GM18498 (cell line): ENCODE results near the gene RIMS4.

Experiments
- ATAC-seq: cut with Tn5 transposase; IDR thresholded peaks from one replicate; pipeline ENCODE4 v1.9.1; 2021; ENCODE audit warnings: mild to moderate bottlenecking, moderate library complexity; ENCODE audit not compliant: unreplicated experiment

RIMS4 gene

DNA sequence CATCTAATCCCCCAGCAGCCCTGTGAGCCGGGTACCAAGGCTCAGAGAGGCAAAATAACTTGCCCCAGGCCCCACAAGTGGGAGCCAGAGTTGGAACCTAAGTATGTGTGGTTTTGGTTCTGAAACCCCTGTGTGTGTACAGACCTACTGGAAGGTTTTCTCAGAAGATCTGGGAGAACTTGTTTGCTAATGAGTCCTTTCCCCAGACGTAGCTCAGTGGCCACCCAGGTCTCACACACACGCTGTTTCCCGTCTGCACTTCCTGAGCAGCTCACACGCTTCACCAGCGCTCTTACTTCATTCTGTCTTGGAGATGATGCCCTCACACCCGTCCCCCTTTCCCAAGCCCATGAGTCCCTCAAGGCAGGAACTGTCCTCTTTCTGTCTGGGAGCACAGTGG, 87.0 kb downstream of the RIMS4 start:
- ATAC-seq: no peak

DNA sequence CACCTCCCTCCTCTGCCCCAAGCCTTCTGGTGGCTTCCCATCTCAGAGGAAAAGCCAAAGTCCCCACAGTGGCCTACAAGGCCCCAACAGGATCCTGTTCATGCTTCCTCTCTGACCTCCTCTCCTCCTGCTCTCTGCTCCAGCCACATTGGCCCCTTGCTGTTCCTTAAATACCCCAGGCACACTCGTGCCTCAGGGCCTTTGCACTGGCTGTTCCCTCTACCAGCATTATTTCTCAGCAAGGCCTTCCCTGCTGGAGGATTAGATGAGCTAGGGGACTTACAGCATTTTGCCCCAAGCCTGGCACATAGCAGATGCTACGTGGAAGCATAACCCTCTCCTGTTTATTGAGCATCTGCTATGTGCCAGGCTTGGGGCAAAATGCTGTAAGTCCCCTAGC, 87.4 kb downstream of the RIMS4 start:
- ATAC-seq: no peak

DNA sequence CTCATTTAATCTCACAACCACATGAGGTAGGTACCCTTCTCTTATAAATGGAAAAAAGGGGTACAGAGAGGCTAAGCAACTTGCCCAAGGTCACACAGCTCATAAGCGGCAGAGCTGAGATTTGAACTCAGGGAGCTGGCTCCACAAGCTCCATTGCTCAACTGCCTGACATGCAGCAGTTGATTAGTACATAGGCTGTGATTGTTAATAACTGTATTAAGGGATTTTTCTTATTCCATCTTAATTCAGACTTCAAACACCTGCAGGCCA, 88.6 kb downstream of the RIMS4 start:
- no peak for ATAC-seq

DNA sequence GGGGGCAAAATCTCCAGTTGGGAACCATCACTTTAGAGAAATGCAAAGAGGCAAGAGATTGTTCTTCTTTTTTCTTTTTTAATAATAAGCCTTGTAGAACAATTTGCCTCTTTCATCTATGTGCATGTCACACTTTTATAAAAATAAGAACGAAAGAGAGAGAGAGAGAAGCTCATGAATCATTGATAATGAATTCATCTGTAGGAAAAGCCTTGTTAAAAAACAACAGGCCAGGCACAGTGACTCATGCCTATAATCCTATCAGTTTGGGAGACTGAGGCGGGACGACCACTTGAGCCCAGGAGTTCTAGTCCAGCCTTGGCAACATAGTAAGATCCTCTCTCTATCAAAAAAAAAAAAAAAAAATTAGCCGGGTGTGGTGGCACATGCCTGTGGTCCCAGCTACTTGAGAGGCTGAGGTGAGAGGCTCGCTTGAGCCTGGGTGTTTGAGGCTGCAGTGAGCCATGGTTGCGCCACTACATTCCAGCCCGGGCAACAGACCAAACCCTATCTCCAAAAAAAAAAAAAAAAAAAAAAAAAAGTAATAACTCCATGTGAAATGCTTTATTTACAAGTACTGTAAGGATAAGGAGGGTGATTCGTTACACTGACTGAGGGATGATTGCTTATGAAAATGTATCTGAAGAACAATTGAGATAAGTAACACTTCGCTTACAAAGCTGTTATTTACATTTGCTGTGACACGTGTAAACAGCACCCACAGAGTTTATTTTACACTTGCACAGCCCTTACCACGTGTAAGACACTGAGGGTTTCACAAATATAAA, 89.2 kb downstream of the RIMS4 start:
- no peak for ATAC-seq

DNA sequence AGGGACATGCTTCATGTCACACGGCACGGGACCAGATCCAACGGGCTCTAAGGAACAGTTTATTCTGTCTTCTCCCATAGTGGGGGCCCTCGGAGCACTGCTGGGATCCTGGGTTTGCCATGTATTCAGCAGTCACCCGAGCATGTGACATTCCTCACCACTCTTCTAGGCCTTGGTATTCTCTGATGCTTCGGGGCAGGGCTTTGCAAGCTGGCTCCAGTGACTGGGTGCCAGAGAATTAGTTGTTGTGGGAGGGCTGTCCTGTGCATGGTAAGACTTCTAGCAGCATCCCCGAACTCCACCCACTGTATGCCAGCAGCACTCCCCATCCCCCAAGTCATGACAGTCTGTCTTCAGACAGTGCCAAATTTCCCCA, 89.7 kb downstream of the RIMS4 start:
- no peak for ATAC-seq

DNA sequence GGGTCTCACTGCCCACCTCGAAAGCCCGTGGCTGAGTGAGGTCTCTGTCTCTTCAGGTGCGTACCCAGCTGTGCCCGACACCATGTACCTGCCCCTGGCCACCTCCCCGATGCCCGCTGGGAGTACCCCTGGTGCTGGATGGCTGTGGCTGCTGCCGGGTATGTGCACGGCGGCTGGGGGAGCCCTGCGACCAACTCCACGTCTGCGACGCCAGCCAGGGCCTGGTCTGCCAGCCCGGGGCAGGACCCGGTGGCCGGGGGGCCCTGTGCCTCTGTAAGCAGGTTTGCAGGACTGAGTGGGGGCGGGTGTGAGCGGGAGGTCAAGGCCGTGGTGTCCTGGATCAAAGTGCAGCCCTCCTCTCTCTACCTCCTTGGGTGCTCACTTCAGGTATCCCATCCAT, 90.5 kb downstream of the RIMS4 start:
- ATAC-seq: no peak

DNA sequence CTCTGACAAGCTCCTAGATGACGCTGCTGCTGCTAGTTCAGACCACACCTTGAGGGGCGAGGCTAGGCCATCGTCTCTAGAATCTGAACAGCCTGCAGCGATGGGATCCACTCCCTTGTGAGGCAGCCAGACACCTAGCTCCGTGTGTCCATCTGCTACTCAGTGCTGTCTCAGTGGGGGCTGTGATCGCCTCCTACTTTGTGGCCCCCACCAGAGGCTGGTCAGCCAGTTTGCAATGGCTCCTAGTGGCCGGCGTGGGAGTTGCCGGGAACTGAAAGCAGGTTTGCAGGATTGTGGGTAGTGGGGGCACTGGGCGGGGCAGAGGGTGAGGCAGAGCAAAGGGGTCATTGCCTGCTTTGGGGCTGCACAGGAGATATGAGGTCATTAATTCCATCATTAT, 92.4 kb downstream of the RIMS4 start:
- ATAC-seq: no peak

DNA sequence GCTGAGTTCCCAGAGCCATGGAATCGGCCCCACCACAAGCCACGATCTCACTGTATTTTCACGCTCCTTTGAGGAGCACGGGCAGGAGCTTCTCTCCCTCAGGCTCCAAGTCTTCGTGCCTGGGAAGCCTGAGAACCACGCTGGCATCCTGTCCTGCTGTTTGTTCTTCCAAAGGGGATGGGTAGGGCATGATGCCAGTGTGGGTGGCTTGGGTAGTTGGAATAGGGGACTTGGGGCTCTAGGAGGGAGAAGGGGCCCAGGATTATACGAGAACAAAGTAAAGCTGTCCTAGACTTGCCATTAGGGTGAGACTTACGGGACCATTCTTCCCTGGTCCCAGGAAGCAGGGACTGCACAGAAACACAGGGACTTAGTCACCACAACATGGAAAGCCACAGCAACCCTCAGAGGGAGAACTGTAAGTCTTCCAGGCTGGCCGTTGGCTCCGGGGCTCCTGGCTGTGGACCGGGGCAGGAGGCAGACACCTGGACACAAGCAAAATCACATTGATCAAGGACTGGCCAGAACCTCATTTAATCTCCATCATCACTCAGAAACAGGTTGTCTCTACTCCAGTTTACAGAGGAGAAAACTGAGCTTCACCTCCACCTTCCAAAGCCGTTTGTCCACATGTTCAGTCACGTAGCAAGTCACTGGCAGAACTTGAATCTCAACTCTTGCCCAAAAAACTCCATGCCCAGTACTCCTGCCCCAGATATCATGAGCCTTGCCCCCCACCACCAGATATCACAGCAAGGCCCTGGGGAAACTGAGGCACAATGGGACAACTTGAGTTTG, 93.8 kb downstream of the RIMS4 start:
- no peak for ATAC-seq

DNA sequence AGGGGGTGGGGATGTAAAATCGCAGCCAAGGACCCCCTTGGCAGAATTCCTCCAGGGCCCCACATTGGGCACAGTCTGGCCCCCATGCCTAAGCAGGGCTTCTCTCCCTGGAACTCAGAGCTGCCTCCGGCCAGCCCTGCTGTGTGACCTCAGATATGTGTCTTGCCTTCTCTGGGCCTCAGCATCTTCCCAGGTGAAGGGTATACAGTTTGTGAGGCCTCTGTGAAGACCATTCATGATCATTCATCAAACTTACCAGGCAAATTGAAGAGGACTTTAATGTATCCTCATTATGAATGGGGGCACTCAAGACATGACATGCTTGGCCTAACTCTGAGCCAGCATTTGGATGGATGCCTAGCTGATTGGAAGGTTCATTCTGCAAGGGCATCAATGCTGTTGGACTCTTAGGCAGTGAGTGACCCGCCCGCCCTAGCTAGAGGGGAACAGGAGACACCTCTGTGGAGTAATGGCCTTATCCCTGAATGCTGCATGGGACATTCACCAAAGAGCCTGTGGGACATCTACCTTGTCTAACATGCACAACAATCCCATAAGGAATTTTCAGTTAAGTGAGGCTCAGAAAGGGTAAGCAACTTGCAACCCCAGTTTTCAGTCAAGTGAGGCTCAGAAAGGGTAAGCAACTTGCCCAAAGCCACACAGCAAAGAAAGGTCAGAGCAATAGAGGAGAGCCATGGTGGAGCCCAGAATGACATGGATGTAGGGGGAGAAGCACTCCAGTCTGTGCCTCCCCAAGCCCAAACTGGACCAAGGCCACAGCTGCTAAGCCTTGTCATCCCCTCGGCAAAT, 94.6 kb downstream of the RIMS4 start:
- no peak for ATAC-seq

DNA sequence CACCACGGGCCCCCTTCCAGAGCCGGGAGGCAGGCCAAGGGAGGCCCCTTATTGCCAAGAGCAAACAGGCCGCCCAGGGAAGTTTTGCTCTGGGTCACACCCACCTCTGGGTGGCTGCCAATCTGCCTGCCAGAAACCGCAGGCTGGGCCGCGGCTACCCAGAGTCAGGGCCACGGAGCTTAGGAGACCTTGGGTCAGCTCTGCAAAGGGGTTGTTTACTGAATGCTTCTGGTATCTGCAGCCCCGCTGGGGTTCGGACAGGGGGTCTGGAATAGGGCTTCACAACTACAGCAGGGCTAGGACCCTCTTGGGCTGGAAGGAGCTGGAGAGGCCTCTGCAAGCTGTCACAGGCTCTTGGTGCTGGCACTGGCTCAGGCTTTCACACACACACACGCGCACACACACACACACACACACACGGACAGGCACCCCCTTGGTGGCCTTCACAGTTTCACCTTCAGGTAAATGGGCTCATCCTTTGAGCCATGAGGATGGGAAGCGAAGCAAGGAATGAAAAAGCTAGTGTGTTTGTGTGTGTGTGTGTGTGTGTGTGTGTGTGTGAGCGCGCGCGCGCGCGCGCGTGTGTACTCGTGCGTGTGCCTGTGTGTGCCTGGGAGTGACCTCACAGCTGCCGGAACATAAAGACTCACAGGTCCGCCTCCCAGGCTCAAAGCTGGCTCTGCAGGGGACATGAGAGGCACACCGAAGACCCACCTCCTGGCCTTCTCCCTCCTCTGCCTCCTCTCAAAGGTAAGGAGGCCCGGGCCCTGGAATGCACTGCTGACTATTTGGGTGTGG, 95.4 kb downstream of the RIMS4 start, which contains the start of gene CCN5:
Gene CCN5 (plus strand): TSS at position 669 of the 798 bp plus-strand sequence. CDS start 22 bp downstream, at position 691.
- no peak for ATAC-seq

DNA sequence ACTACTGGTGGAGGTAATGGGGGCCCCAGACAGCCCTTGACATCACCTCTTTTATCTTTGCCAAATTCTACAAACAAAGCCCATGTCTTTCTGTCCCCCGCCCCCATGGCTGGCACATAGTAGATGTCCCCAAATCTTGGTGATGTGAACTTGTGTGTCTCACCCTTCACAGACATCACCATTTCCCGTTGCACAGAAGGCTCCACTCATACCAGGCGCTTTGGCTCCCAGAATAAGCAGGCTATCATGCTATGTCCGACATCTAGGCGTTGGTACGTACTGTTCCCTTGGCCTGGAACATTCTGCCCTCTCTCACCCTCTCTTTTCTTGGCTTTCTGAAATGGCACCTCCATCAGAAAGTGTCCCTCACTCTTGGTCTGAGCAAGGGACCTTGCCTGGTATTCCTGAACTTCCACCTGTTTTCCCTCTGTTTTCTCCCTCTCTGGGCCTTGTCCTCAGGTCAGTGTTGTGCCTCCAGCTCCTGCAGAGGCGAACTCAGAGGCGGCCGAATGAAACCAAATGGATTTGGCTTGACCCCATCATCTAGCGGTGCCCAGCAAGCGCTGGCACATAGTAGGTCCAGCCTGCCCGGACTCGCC, 96.1 kb downstream of the RIMS4 start:
- ATAC-seq: no peak

DNA sequence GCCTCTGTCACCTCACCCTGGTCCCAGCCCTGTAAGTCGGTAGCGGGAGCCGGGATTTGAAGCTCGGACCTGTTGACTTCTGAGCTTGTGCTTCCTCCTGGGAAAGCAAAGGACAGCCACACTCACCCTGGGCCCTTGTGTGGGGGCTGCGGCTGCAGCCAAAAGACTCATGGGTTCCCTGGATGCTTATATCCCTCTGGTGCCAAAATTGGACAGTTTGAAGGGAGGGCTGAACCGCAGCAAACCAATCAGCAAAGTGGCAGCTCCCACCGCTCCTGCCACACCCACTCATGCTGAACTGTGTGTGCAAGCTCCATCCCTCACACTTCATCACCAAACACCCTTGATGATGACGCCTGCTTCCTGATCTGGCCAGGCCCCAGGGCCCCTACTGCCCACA, 99.1 kb downstream of the RIMS4 start:
- no peak for ATAC-seq

DNA sequence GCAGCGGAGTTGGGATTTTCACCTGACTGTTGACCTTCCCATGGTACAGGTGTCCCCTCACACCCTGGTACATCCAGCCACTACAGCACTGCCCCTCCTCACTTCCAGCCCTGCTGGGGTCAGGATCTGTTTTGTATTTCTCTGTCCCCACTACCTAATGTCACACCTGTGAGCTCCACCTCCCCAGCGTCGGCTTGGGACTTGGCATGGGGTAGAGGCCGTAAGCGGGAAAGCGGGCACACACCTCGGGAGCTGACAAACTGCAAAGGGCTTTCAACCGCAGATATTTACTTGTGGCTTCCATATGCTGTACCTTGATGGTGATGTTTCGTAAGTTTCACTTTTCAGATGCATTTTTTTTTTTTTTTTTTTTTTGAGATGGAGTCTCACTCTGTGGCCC, 100.5 kb downstream of the RIMS4 start:
- no peak for ATAC-seq

DNA sequence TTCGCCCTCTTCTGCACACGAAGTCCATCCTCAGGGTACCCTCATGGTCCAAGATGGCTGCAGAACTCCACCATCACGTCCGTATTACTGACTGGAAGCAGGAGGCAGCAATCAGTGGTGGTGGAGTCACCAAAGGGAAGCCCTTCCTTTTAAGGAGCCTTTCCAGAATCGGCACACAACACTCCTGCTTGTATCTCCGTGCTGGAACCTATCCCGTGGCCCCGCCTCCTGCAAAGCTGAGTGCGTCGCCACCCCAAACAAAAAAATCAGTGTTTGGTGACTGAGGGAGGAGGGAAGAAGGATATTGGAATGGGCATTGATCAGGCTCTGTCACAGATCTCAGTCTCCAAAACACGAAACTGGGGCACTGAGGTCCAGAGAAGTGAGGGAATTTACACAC, 101.0 kb downstream of the RIMS4 start:
- ATAC-seq: no peak

DNA sequence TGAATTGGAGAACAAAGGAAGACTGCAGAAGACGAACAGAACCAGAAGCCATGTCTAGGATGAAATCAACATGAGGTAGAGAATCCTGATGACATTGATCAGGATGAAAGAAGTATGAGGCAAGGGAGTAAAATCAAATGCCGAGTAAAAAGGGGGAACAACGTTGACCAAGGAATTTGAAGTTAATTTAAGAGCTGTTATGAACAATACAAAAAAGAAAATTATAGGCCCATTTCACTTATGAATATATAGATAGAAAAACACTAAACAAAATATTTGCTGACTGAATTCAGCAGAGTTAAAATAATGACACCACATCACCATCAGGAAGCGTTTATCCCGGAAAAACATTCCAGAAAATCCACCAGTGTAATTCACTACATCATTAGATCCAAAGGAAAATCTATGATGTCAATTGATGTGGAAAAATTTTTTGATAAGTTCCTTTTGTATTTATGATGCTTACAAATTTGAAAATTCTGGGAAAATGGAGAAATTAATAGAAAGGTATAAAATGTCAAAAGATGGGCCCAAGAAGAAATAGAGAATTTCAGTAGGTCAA, 103.2 kb downstream of the RIMS4 start:
- no peak for ATAC-seq

DNA sequence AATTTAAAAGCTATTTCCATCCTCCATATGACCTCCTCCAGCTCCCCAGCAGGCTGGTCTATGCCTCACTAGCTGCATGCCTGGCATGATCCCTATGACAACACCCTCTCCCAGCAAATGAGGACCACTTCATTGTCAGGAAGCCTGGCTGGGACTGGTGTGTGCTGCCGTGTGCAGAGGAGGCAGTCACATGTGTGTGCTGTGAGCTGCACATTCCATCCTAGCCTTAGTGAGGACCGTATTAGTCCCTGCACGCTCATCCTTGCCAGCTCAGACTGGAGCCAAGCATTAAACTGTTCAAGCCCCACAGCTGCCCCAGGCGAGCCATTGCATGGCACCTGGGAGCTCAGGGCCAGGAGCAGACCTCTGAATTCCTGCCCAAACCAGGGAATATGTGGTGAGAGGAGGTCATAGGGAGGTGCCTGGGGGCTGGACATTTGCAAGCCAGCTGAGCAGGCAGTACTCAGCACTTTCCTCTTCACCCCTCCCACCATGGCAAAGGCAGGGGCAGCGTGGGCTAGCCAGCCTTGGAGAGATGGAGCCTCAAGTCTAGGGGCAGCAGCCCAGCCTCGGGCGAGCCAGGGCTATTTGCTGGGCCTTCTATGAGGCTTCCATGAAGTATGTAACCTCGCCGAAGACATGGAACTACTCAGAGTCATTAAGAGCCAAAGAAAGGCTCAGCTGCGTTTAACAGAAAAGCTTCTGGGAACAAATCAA, 103.9 kb downstream of the RIMS4 start:
- no peak for ATAC-seq

DNA sequence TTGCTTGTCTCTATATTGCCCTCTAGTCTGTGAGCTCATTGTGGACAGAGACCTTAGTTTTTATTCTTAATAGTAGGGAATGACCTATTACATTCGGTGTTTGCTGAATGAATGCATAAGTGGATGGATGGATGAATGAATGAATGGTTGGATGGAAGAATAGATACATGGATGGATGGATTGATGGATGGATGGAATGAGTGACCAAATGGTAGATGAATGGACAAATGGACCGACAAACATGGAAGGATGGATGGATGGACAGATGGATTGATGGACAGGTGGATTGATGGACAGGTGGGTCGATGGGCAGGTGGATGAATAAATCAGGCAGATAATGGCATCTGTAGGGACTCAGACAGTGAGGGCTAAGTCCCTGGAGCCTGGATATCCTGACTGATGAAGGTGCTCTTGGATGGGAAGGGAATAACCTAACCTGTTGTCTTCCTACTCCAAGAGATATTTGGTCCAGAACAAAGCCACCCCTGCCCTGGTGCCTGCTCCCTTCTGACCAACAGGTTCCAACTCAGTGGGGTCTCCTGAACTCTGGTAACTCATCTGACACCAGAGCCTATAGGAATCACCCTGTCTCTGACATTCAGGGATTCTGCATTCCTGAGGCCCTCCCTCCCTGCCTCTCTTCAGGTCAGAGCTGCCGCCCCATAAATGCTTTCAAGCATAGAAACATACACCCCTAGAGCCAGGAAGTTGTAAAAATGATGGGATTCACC, 104.8 kb downstream of the RIMS4 start:
- no peak for ATAC-seq

DNA sequence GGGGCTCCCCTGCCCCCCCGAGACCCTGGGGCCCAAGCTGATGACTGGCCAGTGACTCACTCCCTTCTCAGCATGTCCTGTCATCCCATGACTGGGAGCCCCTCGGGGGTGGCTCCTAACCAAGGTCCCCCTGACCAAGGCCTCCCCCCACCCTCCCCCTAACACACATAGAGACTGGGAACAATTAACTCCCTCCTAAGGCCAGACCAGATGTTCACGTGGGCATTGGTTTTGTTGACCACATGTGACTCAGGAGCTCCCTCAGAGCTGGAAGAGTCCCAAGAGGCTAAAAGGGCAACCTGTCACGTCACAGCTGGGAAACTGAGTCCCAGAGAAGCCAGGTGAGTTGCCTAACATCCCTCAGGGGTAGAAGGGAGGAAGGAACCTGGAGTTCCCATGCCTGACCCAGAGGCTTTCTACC, 105.8 kb downstream of the RIMS4 start:
- no peak for ATAC-seq

DNA sequence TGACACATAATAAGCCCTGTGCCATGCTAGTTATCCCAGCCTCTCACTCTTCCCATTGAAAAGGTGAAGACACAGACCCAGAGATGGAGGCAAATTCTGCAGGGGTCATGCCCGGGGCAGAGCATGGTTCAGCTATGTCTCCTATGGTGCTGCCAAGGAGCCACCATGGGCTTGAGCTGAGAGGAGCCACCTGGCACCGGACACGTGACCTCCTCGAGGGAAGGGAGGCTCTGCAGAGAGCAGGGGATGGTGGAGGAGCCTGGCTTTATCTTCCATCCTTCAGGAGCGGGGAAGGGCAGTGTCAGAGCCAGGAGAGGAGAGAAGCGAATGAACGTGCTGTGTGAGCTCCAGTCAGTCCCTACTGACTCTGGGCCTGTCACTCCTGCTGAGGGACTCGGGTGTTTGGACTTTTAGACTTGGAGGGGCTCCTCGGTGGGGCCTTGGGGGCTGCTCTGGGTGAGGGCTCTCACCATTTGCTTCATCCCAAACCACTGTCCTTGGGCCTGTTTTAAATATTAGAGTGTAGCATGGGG, 106.3 kb downstream of the RIMS4 start:
- ATAC-seq: no peak
